Parathyroid adenoma (tissue), 2 donors: ENCODE measurements around the gene UVSSA.
A peak's percentile ranks its signal among the peaks of the same experiment; 100 is the strongest.

Source experiments
- H2AFZ ChIP-seq: fragments of 300-600 bp; sonication (generic); one replicate; pipeline ENCODE4 v1.7.0; 2017; ENCODE audit warnings: antibody characterized with exemption, mild to moderate bottlenecking
- H3K27ac ChIP-seq: fragments of 300-600 bp; sonication (generic); one replicate; pipeline ENCODE4 v1.7.0; 2017
- H3K27me3 ChIP-seq: fragments of 300-600 bp; sonication (generic); one replicate; pipeline ENCODE4 v1.7.0; 2017; ENCODE audit warnings: low read length; ENCODE audit not compliant: control insufficient read depth, insufficient read depth
- H3K36me3 ChIP-seq: fragments of 300-600 bp; sonication (generic); one replicate; pipeline ENCODE4 v1.7.0; 2017; ENCODE audit warnings: low read length; ENCODE audit not compliant: control insufficient read depth, insufficient read depth
- H3K4me1 ChIP-seq: fragments of 300-600 bp; sonication (generic); one replicate; pipeline ENCODE4 v1.7.0; 2017; ENCODE audit warnings: control low read depth
- H3K4me2 ChIP-seq: fragments of 300-600 bp; sonication (generic); one replicate; pipeline ENCODE4 v1.7.0; 2017; ENCODE audit warnings: low read length
- H3K4me3 ChIP-seq: fragments of 300-600 bp; sonication (generic); one replicate; pipeline ENCODE4 v1.7.0; 2017; ENCODE audit warnings: low read depth, low read length
- H3K79me2 ChIP-seq: fragments of 300-600 bp; sonication (generic); one replicate; pipeline ENCODE4 v1.7.0; 2017; ENCODE audit warnings: control low read depth
- H3K9ac ChIP-seq: fragments of 300-600 bp; sonication (generic); one replicate; pipeline ENCODE4 v1.7.0; 2017; ENCODE audit warnings: mild to moderate bottlenecking
- H3K9me3 ChIP-seq: fragments of 300-600 bp; sonication (generic); one replicate; pipeline ENCODE4 v1.7.0; 2017; ENCODE audit warnings: low read length; ENCODE audit not compliant: control insufficient read depth
- TF ChIP-seq, protein P1 (sequence below): fragments of 300-600 bp; sonication (generic); IDR thresholded peaks from one replicate; pipeline ENCODE4 v1.7.0; 2017; ENCODE audit warnings: antibody characterized with exemption, mild to moderate bottlenecking
- donor health status: primary hyperparathyroidism.

UVSSA gene

DNA sequence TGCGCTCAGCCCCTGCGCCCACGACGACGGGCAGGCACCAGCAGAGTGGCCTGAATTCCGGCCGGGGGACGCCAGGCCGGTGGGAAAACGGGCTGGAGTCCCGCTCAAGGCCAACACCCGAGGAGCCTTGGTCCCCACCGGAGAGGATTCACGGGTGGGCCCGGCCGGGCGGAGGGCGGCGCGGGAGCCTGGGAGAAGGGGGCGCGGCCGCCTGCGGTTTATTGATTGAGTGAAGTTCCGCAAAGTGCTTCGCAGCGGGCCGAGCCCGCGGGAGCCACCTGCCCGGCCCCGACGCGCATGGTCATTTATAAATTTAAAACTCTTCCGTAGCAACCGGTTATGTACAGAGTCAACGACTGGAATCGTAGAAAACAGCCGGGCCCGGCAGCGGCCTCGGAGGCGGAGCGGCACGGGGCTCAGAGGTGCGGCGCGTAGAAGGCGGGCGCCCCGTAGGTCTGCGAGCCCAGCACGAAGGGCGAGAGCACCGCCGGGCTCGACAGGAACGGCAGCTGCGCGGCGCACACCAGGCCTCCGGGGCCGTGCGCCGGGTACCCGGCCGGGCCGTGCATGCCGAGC is 55.6 kb downstream of the UVSSA start:
- Histone ChIP-seq H3K4me1 (no peaks in the 10 kb centered on the region), H2AFZ (no peak overlapping the region), H3K9ac (no peak overlapping the region), H3K4me2 (no peak overlapping the region), H3K27ac (no peak overlapping the region), H3K79me2 (no peaks in the 10 kb centered on the region), H3K27me3 (peaks cover 22% of the 10 kb centered on the region), H3K9me3 (no peaks in the 10 kb centered on the region), H3K4me3 (no peak overlapping the region), H3K36me3 (no peaks in the 10 kb centered on the region)
- TF ChIP-seq, protein P1, sequence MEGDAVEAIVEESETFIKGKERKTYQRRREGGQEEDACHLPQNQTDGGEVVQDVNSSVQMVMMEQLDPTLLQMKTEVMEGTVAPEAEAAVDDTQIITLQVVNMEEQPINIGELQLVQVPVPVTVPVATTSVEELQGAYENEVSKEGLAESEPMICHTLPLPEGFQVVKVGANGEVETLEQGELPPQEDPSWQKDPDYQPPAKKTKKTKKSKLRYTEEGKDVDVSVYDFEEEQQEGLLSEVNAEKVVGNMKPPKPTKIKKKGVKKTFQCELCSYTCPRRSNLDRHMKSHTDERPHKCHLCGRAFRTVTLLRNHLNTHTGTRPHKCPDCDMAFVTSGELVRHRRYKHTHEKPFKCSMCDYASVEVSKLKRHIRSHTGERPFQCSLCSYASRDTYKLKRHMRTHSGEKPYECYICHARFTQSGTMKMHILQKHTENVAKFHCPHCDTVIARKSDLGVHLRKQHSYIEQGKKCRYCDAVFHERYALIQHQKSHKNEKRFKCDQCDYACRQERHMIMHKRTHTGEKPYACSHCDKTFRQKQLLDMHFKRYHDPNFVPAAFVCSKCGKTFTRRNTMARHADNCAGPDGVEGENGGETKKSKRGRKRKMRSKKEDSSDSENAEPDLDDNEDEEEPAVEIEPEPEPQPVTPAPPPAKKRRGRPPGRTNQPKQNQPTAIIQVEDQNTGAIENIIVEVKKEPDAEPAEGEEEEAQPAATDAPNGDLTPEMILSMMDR = no peak

DNA sequence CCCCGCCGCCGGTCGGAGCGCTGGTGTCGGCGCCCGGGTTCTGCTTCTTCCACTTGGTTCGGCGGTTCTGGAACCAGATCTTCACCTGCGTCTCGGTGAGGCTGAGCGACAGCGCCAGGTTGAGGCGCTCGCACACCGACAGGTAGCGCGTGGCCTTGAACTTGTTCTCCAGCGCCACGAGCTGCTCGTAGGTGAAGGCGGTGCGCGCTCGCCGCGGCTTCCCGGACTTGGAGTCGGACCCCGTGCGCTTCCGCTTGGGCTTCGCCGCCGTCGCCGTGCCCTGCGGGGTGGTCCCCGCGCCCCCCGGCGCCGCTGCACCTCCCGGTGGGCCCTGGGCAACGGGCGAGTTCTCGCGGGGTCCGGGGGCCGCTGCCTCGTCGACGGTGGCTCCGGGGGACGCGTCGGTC is 56.2 kb downstream of the UVSSA start:
- Histone ChIP-seq H3K9ac (no peak overlapping the region), H3K79me2 (no peaks in the 10 kb centered on the region), H3K4me2 (no peak overlapping the region), H2AFZ (no peak overlapping the region), H3K36me3 (no peaks in the 10 kb centered on the region), H3K4me3 (no peak overlapping the region), H3K4me1 (no peaks in the 10 kb centered on the region), H3K9me3 (no peaks in the 10 kb centered on the region), H3K27me3 (peaks cover 22% of the 10 kb centered on the region), H3K27ac (no peak overlapping the region)
- TF ChIP-seq, protein P1 = no peak

DNA sequence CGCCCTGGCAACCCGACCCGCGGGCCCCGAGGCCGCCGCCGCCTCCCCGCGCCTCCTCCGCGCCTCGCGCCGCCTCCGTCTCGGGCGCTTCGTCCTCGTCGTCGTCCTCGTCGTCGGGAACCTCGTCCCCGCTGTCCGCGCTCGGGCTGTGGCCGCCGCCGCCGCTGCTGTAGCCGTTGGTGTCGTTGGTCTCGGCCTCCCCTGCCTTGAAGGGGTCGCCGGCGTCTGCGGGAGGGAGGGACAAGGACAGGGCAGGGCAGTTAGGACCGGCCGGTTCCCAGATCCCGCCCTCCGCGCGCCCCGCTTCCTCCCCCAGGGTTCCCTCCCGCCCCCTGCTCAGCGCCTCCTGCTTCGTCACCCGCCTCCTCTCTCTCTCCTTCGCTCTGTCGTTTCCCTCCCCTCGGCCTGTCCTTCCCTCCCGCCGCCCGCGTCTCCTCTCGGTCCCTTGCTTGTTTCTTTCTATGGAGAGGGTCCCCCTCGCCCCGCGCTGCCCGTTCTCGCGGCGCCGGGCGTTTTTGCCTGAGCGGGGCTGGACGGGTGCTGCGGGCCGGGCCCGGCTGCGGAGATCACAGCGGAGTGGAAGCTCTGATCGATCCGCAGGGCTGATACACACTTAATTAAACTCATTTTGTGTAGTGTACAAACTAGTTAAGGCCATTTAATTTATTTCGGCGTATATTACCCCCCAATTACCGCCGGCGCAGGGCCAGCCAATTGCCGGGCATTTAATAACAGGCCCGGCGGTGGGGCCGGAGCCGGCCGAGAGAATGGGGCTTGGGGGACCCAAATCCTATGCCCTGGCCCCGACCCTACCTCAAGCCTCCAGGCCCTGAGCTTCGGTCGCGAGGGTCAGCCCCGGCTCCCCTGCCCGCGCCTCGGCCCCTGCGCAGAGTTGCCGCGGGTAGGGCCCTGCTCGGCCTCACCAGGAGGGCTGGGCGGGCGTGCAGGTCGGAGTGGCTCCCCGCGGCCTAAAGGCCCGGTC is 56.9 kb downstream of the UVSSA start:
- no peaks in the 10 kb centered on the region for H3K79me2 ChIP-seq
- no peak overlapping the region for H3K27ac ChIP-seq
- peaks cover 22% of the 10 kb centered on the region for H3K27me3 ChIP-seq
- no peaks in the 10 kb centered on the region for H3K36me3 ChIP-seq
- no peak overlapping the region for H2AFZ ChIP-seq
- H3K9ac ChIP-seq = no peak overlapping the region
- TF ChIP-seq, protein P1 = no peak
- H3K4me2 ChIP-seq = no peak overlapping the region
- H3K4me3 ChIP-seq = peak overlapping the region; percentile 11
- no peaks in the 10 kb centered on the region for H3K4me1 ChIP-seq
- H3K9me3 ChIP-seq = no peaks in the 10 kb centered on the region

DNA sequence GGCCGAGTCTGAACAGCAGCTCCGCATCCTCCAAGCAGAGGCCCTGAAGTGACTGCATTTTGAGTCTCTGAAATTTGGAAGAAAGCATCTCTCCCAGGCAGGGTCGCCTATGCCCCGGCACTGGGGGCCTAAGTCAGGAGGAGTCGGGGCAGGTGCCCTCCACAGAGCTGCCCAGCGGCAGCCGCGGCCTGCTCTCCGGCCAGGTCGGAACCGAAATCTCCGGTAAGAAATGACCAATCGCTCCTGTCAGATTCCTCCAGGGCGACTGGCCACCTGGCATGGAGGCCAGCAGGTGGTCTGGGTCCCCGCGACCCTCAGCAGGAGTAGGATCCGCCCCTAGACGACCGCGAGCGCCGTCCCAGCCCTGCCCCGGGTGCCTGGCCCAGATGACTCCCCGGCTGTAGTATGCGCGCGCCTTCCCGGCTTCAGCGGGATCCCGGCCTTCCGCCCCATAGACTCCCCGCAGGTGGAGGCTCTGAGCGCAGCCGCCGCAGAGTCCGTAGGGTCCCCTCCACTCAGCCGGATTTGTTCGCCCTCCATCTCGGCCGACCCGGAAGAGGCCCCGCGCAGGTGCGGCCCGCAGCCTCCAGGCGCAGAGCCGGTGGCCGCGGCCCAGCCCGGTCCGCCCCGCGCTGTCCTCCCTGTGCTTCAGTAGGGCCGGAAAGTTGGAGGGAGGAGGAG is 57.7 kb downstream of the UVSSA start:
- Histone ChIP-seq H3K4me2 (no peak overlapping the region), H2AFZ (no peak overlapping the region), H3K9ac (no peak overlapping the region), H3K36me3 (no peaks in the 10 kb centered on the region), H3K27ac (no peak overlapping the region), H3K27me3 (peaks cover 22% of the 10 kb centered on the region), H3K4me1 (no peaks in the 10 kb centered on the region), H3K9me3 (no peaks in the 10 kb centered on the region), H3K79me2 (no peaks in the 10 kb centered on the region), H3K4me3 (no peak overlapping the region)
- TF ChIP-seq, protein P1 = no peak
